ENCODE results near the gene HOXC12.

GRCh38 chr12:53953831-53954693, 641 bp upstream of the HOXC12 start:
- TF ChIP-seq FOXM1 (IDR thresholded peaks at IDR 0.05; ENCODE audit: borderline replicate concordance, low read depth) (no peak), EGR1 (IDR thresholded peaks at IDR 0.05) (no peak)
